Caco-2 (cell line): Measurements from ENCODE around the gene GLS. TPM values are rescaled to one million over a fixed set of nuclear protein-coding genes. Genes with fewer than 3 reads are reported as not detected.

Experiments used
- BruUV-seq: library from RNA; stranded (reverse); fragments of 400-500 nt; replicated peaks from 2 replicates; lab custom pipeline; 2021; lab: Mats Ljungman, UMichigan
- CTCF ChIA-PET: fragments of 300-600 bp; sonication (Branson Sonifier 250); formaldehyde crosslinking; loops from one replicate; lab custom pipeline; 2022; ENCODE audit warnings: antibody characterized with exemption; lab: Charles Lee
- POLR2A ChIA-PET: fragments of 300-600 bp; sonication (Branson Sonifier 250); formaldehyde crosslinking; loops from one replicate; lab custom pipeline; 2022; ENCODE audit warnings: antibody characterized with exemption; lab: Charles Lee
- DNase-seq, 2 experiments: peaks; one replicate each; pipeline versions ENCODE4 v3.0.0 to v3.0.0-alpha.2; 2020 to 2022
- H3K27me3 ChIP-seq: replicated peaks from 2 replicates; pipeline ENCODE4 v1.6.0; 2011; ENCODE audit warnings: low read length; ENCODE audit not compliant: control insufficient read depth, insufficient read depth
- H3K36me3 ChIP-seq: 2 replicates; pipeline ENCODE4 v1.5.1; 2011; ENCODE audit warnings: low read length; ENCODE audit not compliant: control insufficient read depth, insufficient read depth
- H3K4me1 ChIP-seq: fragments of 250-450 bp; sonication (Bioruptor Pico); 2 replicates; pipeline ENCODE4 v1.5.1; 2020; ENCODE audit warnings: mild to moderate bottlenecking
- H3K4me3 ChIP-seq: 2 replicates; pipeline ENCODE4 v1.5.1; 2011; ENCODE audit warnings: low read depth, mild to moderate bottlenecking, control low read depth, low read length
- H3K9me3 ChIP-seq: fragments of 250-450 bp; sonication (Bioruptor Pico); 2 replicates; pipeline ENCODE4 v1.5.1; 2020; ENCODE audit warnings: mild to moderate bottlenecking, moderate library complexity
- H3K27ac Mint-ChIP-seq: one replicate; pipeline ENCODE4 v1.8.0; 2022; ENCODE audit warnings: mixed read lengths; ENCODE audit not compliant: unreplicated experiment
- H3K27me3 Mint-ChIP-seq: one replicate; pipeline ENCODE4 v1.8.0; 2022; ENCODE audit warnings: mixed read lengths; ENCODE audit not compliant: insufficient read depth, unreplicated experiment
- H3K36me3 Mint-ChIP-seq: one replicate; pipeline ENCODE4 v1.8.0; 2022; ENCODE audit warnings: mild to moderate bottlenecking, mixed read lengths; ENCODE audit not compliant: insufficient read depth, unreplicated experiment
- H3K4me1 Mint-ChIP-seq: one replicate; pipeline ENCODE4 v1.8.0; 2022; ENCODE audit warnings: low read depth, mixed read lengths; ENCODE audit not compliant: unreplicated experiment
- H3K4me3 Mint-ChIP-seq: one replicate; pipeline ENCODE4 v1.8.0; 2022; ENCODE audit warnings: mild to moderate bottlenecking, moderate library complexity, mixed read lengths; ENCODE audit not compliant: unreplicated experiment
- H3K9me3 Mint-ChIP-seq: one replicate; pipeline ENCODE4 v1.8.0; 2022; ENCODE audit warnings: mixed read lengths; ENCODE audit not compliant: unreplicated experiment
- CTCF ChIP-seq, 2 experiments: fragments of 200-600 bp in 1 of 2; IDR thresholded peaks; 1 replicate in 1 of 2; 2 replicates in 1 of 2; pipeline versions ENCODE4 v1.5.1 to v1.8.0; 2011 to 2022; ENCODE audit warnings: antibody characterized with exemption in 1 of 2, control low read depth in 1 of 2, inconsistent platforms in 1 of 2, low read depth in 1 of 2, low read length in 1 of 2, mild to moderate bottlenecking in 1 of 2, moderate library complexity in 1 of 2; ENCODE audit not compliant: insufficient read depth in 1 of 2, severe bottlenecking in 1 of 2, unreplicated experiment in 1 of 2
- intact Hi-C: fragments of 100-400 bp; cut with micrococcal nuclease; formaldehyde crosslinking; loops from one replicate; pipeline ENCODE4 v1.10.0; 2022; ENCODE audit not compliant: unreplicated experiment
- total RNA-seq: library from RNA; stranded (reverse); gene quantifications from 2 replicates; pipeline ENCODE4 v1.2.3, GENCODE V29; 2022

The GLS gene
- total RNA-seq, 1 experiment from 2014 or later = 107 TPM

DNA sequence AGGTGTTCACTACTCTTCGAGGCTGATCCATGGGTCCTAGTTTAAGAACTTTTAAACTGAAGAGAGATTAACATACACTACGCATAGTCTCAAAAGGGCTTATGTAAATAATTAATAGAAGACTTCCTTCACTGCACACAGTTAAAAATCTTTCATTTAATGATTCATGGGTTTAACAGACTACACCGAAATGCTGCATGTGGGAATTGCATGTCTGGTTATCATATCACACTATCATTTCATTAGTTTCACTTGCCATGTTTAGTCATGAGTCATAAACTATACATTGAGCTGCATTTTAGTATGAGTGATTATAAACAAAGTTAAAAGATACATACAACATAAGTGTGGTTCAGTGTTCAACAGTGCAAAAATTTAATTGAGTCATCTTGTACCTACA is 31.2 kb downstream of the GLS start:
- no peaks in the 10 kb centered on the region for H3K9me3 Mint-ChIP-seq
- ChIA-PET POLR2A (no interaction called here), CTCF (no interaction called here)
- Histone ChIP-seq H3K36me3 (no peaks in the 10 kb centered on the region; the same call in 1 of the 2 replicates), H3K4me1 (peaks cover 6% of the 10 kb centered on the region; the same call in 1 of the 2 replicates), H3K27me3 (no peaks in the 10 kb centered on the region), H3K9me3 (no peaks in the 10 kb centered on the region), H3K4me3 (no peak overlapping the region)
- BruUV-seq = no TSS peak
- peaks cover 46% of the 10 kb centered on the region for H3K36me3 Mint-ChIP-seq
- no peak overlapping the region for H3K4me3 Mint-ChIP-seq
- DNase-seq = no peak
- no peak for TF ChIP-seq CTCF (IDR thresholded peaks at IDR 0.05; ENCODE audit: insufficient read depth in 1 of 2, low read depth in 1 of 2, low read length in 1 of 2, severe bottlenecking in 1 of 2, unreplicated experiment in 1 of 2)
- no peak overlapping the region for H3K27ac Mint-ChIP-seq
- H3K27me3 Mint-ChIP-seq = no peaks in the 10 kb centered on the region
- intact Hi-C loops = no loop called here
- no peaks in the 10 kb centered on the region for H3K4me1 Mint-ChIP-seq

DNA sequence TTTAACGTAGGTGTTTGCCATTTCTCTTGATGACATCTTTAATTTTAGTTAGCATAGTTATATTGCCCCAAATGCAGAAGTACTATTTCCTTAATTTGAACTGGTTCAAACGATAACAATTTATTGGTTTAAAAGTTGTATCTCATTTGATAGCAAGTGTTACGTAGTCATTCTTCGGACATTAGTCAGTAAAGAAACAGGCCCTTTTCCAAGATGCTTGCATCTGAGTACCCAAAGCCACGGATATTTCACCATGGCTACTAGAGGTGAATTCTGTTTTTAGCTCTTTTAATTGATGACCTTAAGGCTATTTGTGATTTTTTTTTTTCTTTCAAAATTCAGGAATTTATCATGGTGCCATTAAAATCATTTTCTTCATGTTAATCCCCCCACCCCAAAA is 32.1 kb downstream of the GLS start:
- ChIA-PET CTCF (no interaction called here), POLR2A (no interaction called here)
- BruUV-seq = TSS peak; percentile 1
- Mint-ChIP-seq H3K4me1 (no peaks in the 10 kb centered on the region), H3K27ac (no peak overlapping the region), H3K27me3 (no peaks in the 10 kb centered on the region), H3K9me3 (no peaks in the 10 kb centered on the region), H3K36me3 (peaks cover 46% of the 10 kb centered on the region), H3K4me3 (no peak overlapping the region)
- Histone ChIP-seq H3K4me1 (peaks cover 6% of the 10 kb centered on the region; the same call in 1 of the 2 replicates), H3K9me3 (no peaks in the 10 kb centered on the region), H3K4me3 (no peak overlapping the region), H3K36me3 (no peaks in the 10 kb centered on the region; the same call in 1 of the 2 replicates), H3K27me3 (no peaks in the 10 kb centered on the region)
- intact Hi-C loops = no loop called here
- no peak for DNase-seq
- TF ChIP-seq CTCF (IDR thresholded peaks at IDR 0.05; ENCODE audit: insufficient read depth in 1 of 2, low read depth in 1 of 2, low read length in 1 of 2, severe bottlenecking in 1 of 2, unreplicated experiment in 1 of 2) = no peak

DNA sequence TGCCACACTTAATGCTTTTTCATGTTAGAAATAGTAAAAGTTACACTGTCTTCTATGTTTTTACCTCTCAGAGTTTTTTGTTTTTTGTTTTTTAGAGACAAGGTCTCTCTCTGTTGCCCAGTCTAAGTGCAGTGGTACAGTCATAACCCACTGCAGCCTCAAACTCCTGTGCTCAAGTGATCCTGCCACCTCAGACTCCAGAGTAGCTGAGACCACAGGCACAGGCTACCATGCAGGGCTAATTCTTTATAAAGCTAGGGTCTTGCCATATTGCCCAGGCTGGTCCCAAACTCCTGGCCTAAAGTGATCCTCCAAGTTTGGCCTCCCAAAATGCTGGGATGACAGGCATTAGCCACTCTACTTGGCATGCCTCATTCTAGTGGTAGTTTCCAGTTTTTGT is 33.1 kb downstream of the GLS start:
- H3K4me1 ChIP-seq = peaks cover 6% of the 10 kb centered on the region; the same call in 1 of the 2 replicates
- H3K4me1 Mint-ChIP-seq = no peaks in the 10 kb centered on the region

More for the DNA sequence above, 33.1 kb downstream of the GLS start:
- no TSS peak for BruUV-seq
- Mint-ChIP-seq H3K36me3 (peaks cover 53% of the 10 kb centered on the region), H3K27me3 (no peaks in the 10 kb centered on the region), H3K4me3 (no peak overlapping the region), H3K27ac (no peak overlapping the region), H3K9me3 (no peaks in the 10 kb centered on the region)
- Histone ChIP-seq H3K4me3 (no peak overlapping the region), H3K27me3 (no peaks in the 10 kb centered on the region), H3K36me3 (no peaks in the 10 kb centered on the region; the same call in none of the 2 replicates), H3K9me3 (no peaks in the 10 kb centered on the region)
- POLR2A ChIA-PET = no interaction called here
- no peak for TF ChIP-seq CTCF (IDR thresholded peaks at IDR 0.05; ENCODE audit: insufficient read depth in 1 of 2, low read depth in 1 of 2, low read length in 1 of 2, severe bottlenecking in 1 of 2, unreplicated experiment in 1 of 2)
- no peak for DNase-seq
- intact Hi-C loops = no loop called here
- CTCF ChIA-PET = no interaction called here
